DOHH2 (cell line): ENCODE measurements around the gene NR1H3.

ENCODE experiments used
- H3F3A ChIP-seq: fragments of 200-600 bp; sonication (generic), shearing (Covaris generic); 2 replicates; pipeline ENCODE4 v1.6.0; 2016; ENCODE audit warnings: antibody characterized with exemption, mild to moderate bottlenecking; ENCODE audit not compliant: control insufficient read depth, insufficient read depth
- H3K27ac ChIP-seq: fragments of 200-600 bp; sonication (generic); 2 replicates; pipeline ENCODE4 v1.5.1; 2014; ENCODE audit warnings: low read depth, mild to moderate bottlenecking, low read length, moderate library complexity
- H3K27me3 ChIP-seq: fragments of 200-600 bp; sonication (generic); 2 replicates; pipeline ENCODE4 v1.6.1; 2014; ENCODE audit warnings: mild to moderate bottlenecking, low read length, mixed read lengths; ENCODE audit not compliant: control insufficient read depth
- H3K36me3 ChIP-seq: fragments of 200-600 bp; sonication (generic); 2 replicates; pipeline ENCODE4 v1.6.1; 2014; ENCODE audit warnings: mild to moderate bottlenecking, low read length, moderate library complexity, mixed read lengths; ENCODE audit not compliant: control insufficient read depth
- H3K4me1 ChIP-seq: fragments of 200-600 bp; sonication (generic); 2 replicates; pipeline ENCODE4 v1.6.1; 2014; ENCODE audit warnings: mild to moderate bottlenecking, low read length, mixed read lengths; ENCODE audit not compliant: control insufficient read depth
- H3K4me2 ChIP-seq: fragments of 200-600 bp; sonication (generic); 2 replicates; pipeline ENCODE4 v1.6.0; 2014; ENCODE audit warnings: mild to moderate bottlenecking, low read length, moderate library complexity
- H3K4me3 ChIP-seq: fragments of 200-600 bp; sonication (generic); 2 replicates; pipeline ENCODE4 v1.5.1; 2014; ENCODE audit warnings: mild to moderate bottlenecking, low read length, mixed read lengths
- H3K79me2 ChIP-seq: fragments of 200-600 bp; sonication (generic); 2 replicates; pipeline ENCODE4 v1.6.1; 2014; ENCODE audit warnings: mild to moderate bottlenecking, low read length, mixed read lengths; ENCODE audit not compliant: control insufficient read depth
- H3K9me2 ChIP-seq: fragments of 200-600 bp; sonication (generic); replicated peaks from 2 replicates; pipeline ENCODE4 v1.6.1; 2014; ENCODE audit warnings: mild to moderate bottlenecking, low read length, mixed read lengths; ENCODE audit not compliant: control insufficient read depth
- H3K9me3 ChIP-seq: fragments of 200-600 bp; sonication (generic); 2 replicates; pipeline ENCODE4 v1.6.1; 2014; ENCODE audit warnings: antibody characterized with exemption, low read length, mixed read lengths; ENCODE audit not compliant: control insufficient read depth, insufficient read depth
- H4K20me1 ChIP-seq: fragments of 200-600 bp; sonication (generic); 2 replicates; pipeline ENCODE4 v1.6.0; 2014; ENCODE audit warnings: low read depth, mild to moderate bottlenecking, antibody characterized with exemption, low read length, moderate library complexity; ENCODE audit not compliant: control insufficient read depth, insufficient read depth
- EZH2phosphoT487 ChIP-seq: fragments of 200-600 bp; sonication (generic); IDR thresholded peaks from 2 replicates; pipeline ENCODE4 v1.6.1; 2017; ENCODE audit warnings: borderline replicate concordance, mild to moderate bottlenecking, antibody characterized with exemption, low read length, moderate library complexity, mixed read lengths
- TF ChIP-seq, protein P1 (sequence below): fragments of 200-600 bp; sonication (generic); IDR thresholded peaks from one replicate; pipeline ENCODE4 v1.5.1; 2014; ENCODE audit warnings: antibody characterized with exemption, mild to moderate bottlenecking, low read depth, low read length; ENCODE audit not compliant: poor library complexity, severe bottlenecking

Gene NR1H3

DNA sequence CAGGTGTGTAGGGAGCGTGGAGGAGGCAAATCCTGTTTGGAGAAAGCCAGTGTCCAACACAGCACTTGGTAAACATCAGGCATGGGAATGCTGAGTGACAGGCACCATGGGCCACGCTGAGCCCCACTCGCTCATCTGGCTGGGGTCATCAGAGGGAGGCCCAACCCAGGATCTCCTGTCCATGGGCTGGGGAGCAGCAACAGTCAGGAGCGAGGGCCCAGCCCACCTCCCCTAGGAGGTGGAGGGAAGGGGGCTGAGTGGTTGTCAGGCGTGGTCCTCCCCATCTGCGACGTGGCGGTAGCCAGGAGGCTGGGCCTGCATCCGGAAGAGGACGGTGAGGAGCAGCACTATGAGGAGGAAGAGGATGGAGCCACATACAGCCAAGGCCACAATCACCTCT lies 17.9 kb upstream of the NR1H3 start:
- Histone ChIP-seq H3K4me3 (no peak overlapping the region), H3K9me3 (no peaks in the 10 kb centered on the region), H3K4me2 (no peak overlapping the region), H4K20me1 (no peaks in the 10 kb centered on the region), H3K27me3 (no peaks in the 10 kb centered on the region), H3K36me3 (peaks cover 50% of the 10 kb centered on the region), H3K9me2 (no peaks in the 10 kb centered on the region), H3K4me1 (0 out of 2 replicates have a peak, but pooled peaks cover 4% of the 10 kb centered on the region), H3K79me2 (no peaks in the 10 kb centered on the region), H3F3A (peaks cover 6% of the 10 kb centered on the region; the same call in 1 of the 2 replicates), H3K27ac (no peak overlapping the region)
- TF ChIP-seq, protein P1, sequence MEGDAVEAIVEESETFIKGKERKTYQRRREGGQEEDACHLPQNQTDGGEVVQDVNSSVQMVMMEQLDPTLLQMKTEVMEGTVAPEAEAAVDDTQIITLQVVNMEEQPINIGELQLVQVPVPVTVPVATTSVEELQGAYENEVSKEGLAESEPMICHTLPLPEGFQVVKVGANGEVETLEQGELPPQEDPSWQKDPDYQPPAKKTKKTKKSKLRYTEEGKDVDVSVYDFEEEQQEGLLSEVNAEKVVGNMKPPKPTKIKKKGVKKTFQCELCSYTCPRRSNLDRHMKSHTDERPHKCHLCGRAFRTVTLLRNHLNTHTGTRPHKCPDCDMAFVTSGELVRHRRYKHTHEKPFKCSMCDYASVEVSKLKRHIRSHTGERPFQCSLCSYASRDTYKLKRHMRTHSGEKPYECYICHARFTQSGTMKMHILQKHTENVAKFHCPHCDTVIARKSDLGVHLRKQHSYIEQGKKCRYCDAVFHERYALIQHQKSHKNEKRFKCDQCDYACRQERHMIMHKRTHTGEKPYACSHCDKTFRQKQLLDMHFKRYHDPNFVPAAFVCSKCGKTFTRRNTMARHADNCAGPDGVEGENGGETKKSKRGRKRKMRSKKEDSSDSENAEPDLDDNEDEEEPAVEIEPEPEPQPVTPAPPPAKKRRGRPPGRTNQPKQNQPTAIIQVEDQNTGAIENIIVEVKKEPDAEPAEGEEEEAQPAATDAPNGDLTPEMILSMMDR = no peak
- no peak for TF ChIP-seq EZH2phosphoT487

DNA sequence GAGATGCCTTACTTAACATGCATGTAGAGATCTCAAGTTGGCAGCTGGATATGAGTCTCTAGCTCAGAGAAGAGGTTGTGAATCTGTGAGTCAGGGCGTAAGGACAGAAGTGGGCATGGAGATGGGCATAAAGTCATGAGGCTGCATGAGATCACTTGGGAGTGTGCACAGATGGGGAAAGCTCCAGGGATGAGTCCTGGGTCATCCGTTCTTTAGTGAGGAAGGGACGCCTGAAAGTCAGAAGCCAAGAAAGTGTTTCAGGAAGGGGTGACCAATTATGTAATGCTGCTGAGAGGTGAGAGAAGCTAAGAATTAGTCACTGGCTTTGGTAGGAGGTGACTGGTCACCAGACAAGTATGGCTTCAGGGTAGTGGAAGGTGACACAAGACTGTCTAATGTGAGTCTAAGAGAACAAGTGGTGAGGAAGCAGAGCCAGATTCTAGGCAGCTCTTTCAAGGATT lies 15.9 kb upstream of the NR1H3 start:
- H3K27ac ChIP-seq = no peak overlapping the region
- H3K4me3 ChIP-seq = no peak overlapping the region
- H3K79me2 ChIP-seq = no peaks in the 10 kb centered on the region
- no peak overlapping the region for H3K4me2 ChIP-seq
- H3K9me2 ChIP-seq = no peaks in the 10 kb centered on the region
- no peaks in the 10 kb centered on the region for H3K27me3 ChIP-seq
- peaks cover 59% of the 10 kb centered on the region for H3K36me3 ChIP-seq
- no peaks in the 10 kb centered on the region for H3K9me3 ChIP-seq
- H3F3A ChIP-seq = peaks cover 2% of the 10 kb centered on the region; the same call in 1 of the 2 replicates
- TF ChIP-seq, protein P1 = no peak
- TF ChIP-seq EZH2phosphoT487 = no peak
- no peaks in the 10 kb centered on the region for H4K20me1 ChIP-seq
- H3K4me1 ChIP-seq = 0 out of 2 replicates have a peak, but pooled peaks cover 2% of the 10 kb centered on the region

DNA sequence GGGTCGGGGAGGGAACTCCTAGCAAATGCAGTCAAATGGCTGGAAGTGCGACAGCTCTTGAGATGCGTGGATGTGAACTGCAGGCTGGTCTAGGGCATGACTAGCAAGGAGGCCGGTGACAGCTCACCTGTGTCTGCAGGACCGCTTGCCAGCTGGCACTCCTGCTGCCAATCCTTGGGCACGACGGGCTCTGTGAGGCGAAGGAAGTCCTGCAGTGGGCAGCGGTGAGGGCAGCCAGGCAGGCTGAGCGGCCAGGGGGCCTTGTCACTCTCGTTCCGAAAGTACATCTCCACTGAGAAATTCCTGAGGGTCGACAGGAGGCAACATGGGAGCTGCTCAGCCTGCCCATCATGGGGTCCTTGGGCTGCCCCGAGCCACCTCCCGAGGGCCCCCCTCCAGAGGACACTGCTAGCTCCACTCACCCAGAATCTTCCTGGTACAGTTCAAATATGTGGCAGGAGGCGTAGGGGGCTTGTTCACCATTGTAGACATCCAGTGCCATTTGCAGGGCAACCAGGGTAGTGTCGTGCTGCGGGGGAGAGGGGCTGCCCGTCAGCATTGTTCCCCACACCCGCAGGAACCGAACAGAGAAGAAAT lies 15.1 kb upstream of the NR1H3 start:
- Histone ChIP-seq H3F3A (no peaks in the 10 kb centered on the region), H3K36me3 (peaks cover 56% of the 10 kb centered on the region), H3K27me3 (no peaks in the 10 kb centered on the region), H3K9me2 (no peaks in the 10 kb centered on the region), H3K9me3 (no peaks in the 10 kb centered on the region), H3K27ac (no peak overlapping the region), H3K4me3 (no peak overlapping the region), H3K4me1 (peaks cover 5% of the 10 kb centered on the region), H3K4me2 (no peak overlapping the region), H4K20me1 (no peaks in the 10 kb centered on the region), H3K79me2 (peaks cover 6% of the 10 kb centered on the region)
- TF ChIP-seq, protein P1 = no peak
- no peak for TF ChIP-seq EZH2phosphoT487
